WTC11 (cell line): ENCODE results near the gene TMEM185B. TPM values are rescaled to one million over a fixed set of nuclear protein-coding genes. Genes with fewer than 3 reads are reported as not detected.

Experiments
- ATAC-seq: fragments of 200-7000 bp; cut with Tn5 transposase; 2 replicates; pipeline ENCODE4 v1.10.0; 2021; ENCODE audit warnings: mild to moderate bottlenecking, moderate library complexity
- CTCF ChIA-PET: fragments of 300-600 bp; sonication (Branson Sonifier 250); formaldehyde crosslinking; loops from one replicate; lab custom pipeline; 2021; ENCODE audit warnings: antibody characterized with exemption; lab: Charles Lee
- POLR2A ChIA-PET: fragments of 350-600 bp; sonication (Branson Sonifier 250); formaldehyde crosslinking; loops from one replicate; lab custom pipeline; 2021; ENCODE audit warnings: antibody characterized with exemption; lab: Charles Lee
- DNase-seq: peaks from one replicate; pipeline ENCODE4 v3.0.0; 2021; ENCODE audit warnings: low spot score
- H3K27ac Mint-ChIP-seq: 2 replicates; pipeline ENCODE4 v1.8.0; 2021; ENCODE audit warnings: mixed read lengths
- H3K27me3 Mint-ChIP-seq: 2 replicates; pipeline ENCODE4 v1.8.0; 2021; ENCODE audit warnings: low read depth, mild to moderate bottlenecking, moderate library complexity, mixed read lengths
- H3K36me3 Mint-ChIP-seq: 2 replicates; pipeline ENCODE4 v1.8.0; 2021; ENCODE audit warnings: mixed read lengths
- H3K4me1 Mint-ChIP-seq: 2 replicates; pipeline ENCODE4 v1.8.0; 2022; ENCODE audit warnings: mixed read lengths
- H3K4me3 Mint-ChIP-seq: 2 replicates; pipeline ENCODE4 v1.8.0; 2021; ENCODE audit warnings: mild to moderate bottlenecking, moderate library complexity, mixed read lengths
- H3K9me3 Mint-ChIP-seq: 2 replicates; pipeline ENCODE4 v1.8.0; 2021; ENCODE audit warnings: mixed read lengths
- AR ChIP-seq: fragments of 250-450 bp; sonication (Bioruptor Pico); IDR thresholded peaks from 2 replicates; pipeline ENCODE4 v1.9.0; 2021; ENCODE audit warnings: mild to moderate bottlenecking
- ARID4B ChIP-seq: sonication (generic); formaldehyde crosslinking; IDR thresholded peaks from 2 replicates; pipeline ENCODE4 v1.8.0; 2023; ENCODE audit warnings: missing genetic modification reagents, mild to moderate bottlenecking, borderline replicate concordance
- HMGXB4 ChIP-seq: sonication (generic); formaldehyde crosslinking; IDR thresholded peaks from 2 replicates; pipeline ENCODE4 v1.8.1; 2023; ENCODE audit warnings: mild to moderate bottlenecking, moderate library complexity, missing genetic modification reagents
- MLX ChIP-seq: sonication (generic); formaldehyde crosslinking; IDR thresholded peaks from 2 replicates; pipeline ENCODE4 v1.8.1; 2023; ENCODE audit warnings: mild to moderate bottlenecking, missing genetic modification reagents, moderate library complexity
- MYBL2 ChIP-seq: sonication (generic); formaldehyde crosslinking; IDR thresholded peaks from 2 replicates; pipeline ENCODE4 v1.8.1; 2023; ENCODE audit warnings: mild to moderate bottlenecking, moderate library complexity, missing genetic modification reagents
- NR3C1 ChIP-seq: sonication (generic); formaldehyde crosslinking; conservative IDR thresholded peaks from 2 replicates; pipeline ENCODE4 v1.8.1; 2023; ENCODE audit warnings: low read depth, mild to moderate bottlenecking, missing genetic modification reagents
- SMAD3 ChIP-seq: sonication (generic); formaldehyde crosslinking; IDR thresholded peaks from 2 replicates; pipeline ENCODE4 v1.8.0; 2022; ENCODE audit warnings: missing genetic modification reagents, mild to moderate bottlenecking, borderline replicate concordance
- USF1 ChIP-seq: sonication (generic); formaldehyde crosslinking; IDR thresholded peaks from 2 replicates; pipeline ENCODE4 v1.8.0; 2022; ENCODE audit warnings: mild to moderate bottlenecking, missing genetic modification reagents
- ZNF416 ChIP-seq: fragments of 250-450 bp; sonication (Bioruptor Pico); IDR thresholded peaks from 2 replicates; pipeline ENCODE4 v1.9.0; 2021; ENCODE audit warnings: mild to moderate bottlenecking, inconsistent platforms
- ZNF423 ChIP-seq: fragments of 250-450 bp; sonication (Bioruptor Pico); IDR thresholded peaks from 2 replicates; pipeline ENCODE4 v2.1.2; 2022; ENCODE audit warnings: mild to moderate bottlenecking, moderate library complexity
- ZNF425 ChIP-seq: fragments of 250-450 bp; sonication (Bioruptor Pico); conservative IDR thresholded peaks from 2 replicates; pipeline ENCODE4 v1.9.0; 2021; ENCODE audit warnings: mild to moderate bottlenecking
- total RNA-seq: library from RNA; stranded (reverse); gene quantifications from 3 replicates; pipeline ENCODE4 v1.2.3, GENCODE V29; 2021

TMEM185B gene
- total RNA-seq, 1 experiment from 2014 or later = 9.9 TPM

- no peak for TF ChIP-seq ARID4B (CRISPR knock-in tag)
- no peak for TF ChIP-seq ZNF416 (CRISPR knock-in tag)
- TF ChIP-seq SMAD3 = no peak
- TF ChIP-seq HMGXB4 (CRISPR knock-in tag) = no peak
- TF ChIP-seq MLX = no peak
- no peak for TF ChIP-seq AR (CRISPR knock-in tag)
These were observed 23.5 kb upstream of the TMEM185B start (continued) for GRCh38 chr2:120246546-120247300.

- Mint-ChIP-seq H3K36me3 (no peaks in the 10 kb centered on the region), H3K27ac (no peak overlapping the region), H3K27me3 (peaks cover 32% of the 10 kb centered on the region), H3K4me3 (no peak overlapping the region), H3K4me1 (peaks cover 35% of the 10 kb centered on the region), H3K9me3 (peaks cover 6% of the 10 kb centered on the region; the same call in 1 of the 2 replicates)
- POLR2A ChIA-PET = no interaction called here
- peak; percentile 39; the same call in 1 of the 2 replicates for TF ChIP-seq MYBL2 (CRISPR knock-in tag)
- no peak for TF ChIP-seq ZNF425
- TF ChIP-seq USF1 (CRISPR knock-in tag) = no peak
- TF ChIP-seq ZNF423 (CRISPR knock-in tag) = peak; percentile 60; the same call in 1 of the 2 replicates
- no peak for TF ChIP-seq NR3C1
- CTCF ChIA-PET = interaction anchor here (0.9 to 1.2 kb wide), 3 partner anchors 42 to 307 kb away, joined by 3 to 5 read pairs (median 3); no protein-coding TSS in a partner anchor
- DNase-seq (no peak), ATAC-seq (peak; percentile 25)
These were observed 22.5 kb upstream of the TMEM185B start for GRCh38 chr2:120245520-120246332.
